AG04450 (cell line): Measurements from ENCODE around the gene P4HA3. TPM values are rescaled to one million over a fixed set of nuclear protein-coding genes. Genes with fewer than 3 reads are reported as not detected.

Experiments
- CTCF ChIA-PET: fragments of 300-600, 350-600 bp; formaldehyde crosslinking; extraction: SDS; loops from one replicate; lab custom pipeline; 2022; ENCODE audit warnings: antibody characterized with exemption, inconsistent platforms; lab: Charles Lee
- POLR2A ChIA-PET: fragments of 350-600 bp; formaldehyde crosslinking; extraction: SDS; loops from one replicate; lab custom pipeline; 2021; ENCODE audit warnings: antibody characterized with exemption, inconsistent platforms; lab: Yijun Ruan, JAX
- DNase-seq: peaks from one replicate; pipeline ENCODE4 v3.0.0-alpha.2; 2011; ENCODE audit warnings: low read depth, low spot score
- H3K27ac ChIP-seq: one replicate; pipeline ENCODE4 v1.5.1; 2012; ENCODE audit warnings: low read depth, low read length, control low read depth
- H3K27me3 ChIP-seq: one replicate; pipeline ENCODE4 v1.6.0; 2012; ENCODE audit warnings: low read length; ENCODE audit not compliant: control insufficient read depth, insufficient read depth
- H3K4me3 ChIP-seq: 2 replicates; pipeline ENCODE4 v1.5.1; 2011; ENCODE audit warnings: mild to moderate bottlenecking, low read depth, low read length, control low read depth
- H3K9me3 ChIP-seq: 2 replicates; pipeline ENCODE4 v1.5.1; 2012; ENCODE audit warnings: low read length; ENCODE audit not compliant: control insufficient read depth, insufficient read depth
- polyA plus RNA-seq: library from polyadenylated mRNA; depleted of rRNA; stranded (reverse); fragments of >200 nt; gene quantifications from 2 replicates; pipeline ENCODE4 v1.2.3, GENCODE V29; 2011
- TF ChIP-seq, protein P1 (sequence below): IDR thresholded peaks from 2 replicates; pipeline ENCODE4 v1.5.1; 2011; ENCODE audit warnings: low read depth, low read length, control low read depth, inconsistent platforms

Gene P4HA3
- polyA plus RNA-seq, 1 experiment = 10.7 TPM

DNA sequence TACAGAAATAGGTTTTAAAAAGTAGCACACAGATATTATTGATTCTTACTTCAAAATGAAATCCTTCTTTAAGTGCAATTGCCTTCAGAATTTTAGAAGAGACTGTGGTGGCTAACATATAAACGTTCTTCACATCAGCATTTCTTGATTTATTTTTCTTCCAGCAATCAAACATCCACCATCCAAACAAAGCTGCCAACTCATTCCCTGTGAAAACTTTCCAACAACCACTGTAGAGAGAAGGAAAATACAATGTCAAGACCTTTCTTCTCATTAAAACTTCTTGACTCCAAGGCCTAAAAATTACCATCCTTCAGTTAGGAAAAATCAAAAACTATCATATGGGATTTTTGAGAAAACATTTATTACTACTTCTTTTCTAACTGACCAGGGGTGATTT, 34.0 kb upstream of the P4HA3 start:
- DNase-seq = no peak
- no peaks in the 10 kb centered on the region for H3K9me3 ChIP-seq
- POLR2A ChIA-PET = no interaction called here
- CTCF ChIA-PET = interaction anchor here (1.0 kb wide), 1 partner anchor 24 kb away, joined by 4 read pairs; no protein-coding TSS in a partner anchor
- H3K27ac ChIP-seq = no peak overlapping the region
- no peak overlapping the region for H3K4me3 ChIP-seq
- TF ChIP-seq, protein P1, sequence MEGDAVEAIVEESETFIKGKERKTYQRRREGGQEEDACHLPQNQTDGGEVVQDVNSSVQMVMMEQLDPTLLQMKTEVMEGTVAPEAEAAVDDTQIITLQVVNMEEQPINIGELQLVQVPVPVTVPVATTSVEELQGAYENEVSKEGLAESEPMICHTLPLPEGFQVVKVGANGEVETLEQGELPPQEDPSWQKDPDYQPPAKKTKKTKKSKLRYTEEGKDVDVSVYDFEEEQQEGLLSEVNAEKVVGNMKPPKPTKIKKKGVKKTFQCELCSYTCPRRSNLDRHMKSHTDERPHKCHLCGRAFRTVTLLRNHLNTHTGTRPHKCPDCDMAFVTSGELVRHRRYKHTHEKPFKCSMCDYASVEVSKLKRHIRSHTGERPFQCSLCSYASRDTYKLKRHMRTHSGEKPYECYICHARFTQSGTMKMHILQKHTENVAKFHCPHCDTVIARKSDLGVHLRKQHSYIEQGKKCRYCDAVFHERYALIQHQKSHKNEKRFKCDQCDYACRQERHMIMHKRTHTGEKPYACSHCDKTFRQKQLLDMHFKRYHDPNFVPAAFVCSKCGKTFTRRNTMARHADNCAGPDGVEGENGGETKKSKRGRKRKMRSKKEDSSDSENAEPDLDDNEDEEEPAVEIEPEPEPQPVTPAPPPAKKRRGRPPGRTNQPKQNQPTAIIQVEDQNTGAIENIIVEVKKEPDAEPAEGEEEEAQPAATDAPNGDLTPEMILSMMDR = no peak
- no peaks in the 10 kb centered on the region for H3K27me3 ChIP-seq

- TF ChIP-seq, protein P1 = no peak
- no peak overlapping the region for H3K4me3 ChIP-seq
- H3K27me3 ChIP-seq = no peaks in the 10 kb centered on the region
- no peak overlapping the region for H3K27ac ChIP-seq
- no peaks in the 10 kb centered on the region for H3K9me3 ChIP-seq
- CTCF ChIA-PET = no interaction called here
- no peak for DNase-seq
- POLR2A ChIA-PET = no interaction called here
These were observed 30.5 kb upstream of the P4HA3 start for GRCh38 chr11:74341921-74342320.

- TF ChIP-seq, protein P1 = no peak
- Histone ChIP-seq H3K27me3 (no peaks in the 10 kb centered on the region), H3K27ac (no peak overlapping the region), H3K9me3 (no peaks in the 10 kb centered on the region), H3K4me3 (no peak overlapping the region)
- ChIA-PET CTCF (no interaction called here), POLR2A (no interaction called here)
- DNase-seq = no peak
These were observed 28.2 kb upstream of the P4HA3 start for GRCh38 chr11:74339619-74340018.

- POLR2A ChIA-PET = no interaction called here
These were observed 27.5 kb upstream of the P4HA3 start for GRCh38 chr11:74338963-74339362.

GRCh38 chr11:74333193-74333592, 21.8 kb upstream of the P4HA3 start:
- Histone ChIP-seq H3K4me3 (no peak overlapping the region), H3K27ac (no peak overlapping the region), H3K27me3 (no peaks in the 10 kb centered on the region), H3K9me3 (peaks cover under 1% of the 10 kb centered on the region; the same call in 1 of the 2 replicates)
- POLR2A ChIA-PET = no interaction called here
- TF ChIP-seq, protein P1 = no peak
- no peak for DNase-seq
- CTCF ChIA-PET = interaction anchor here (1.4 kb wide), 1 partner anchor 12 kb away, joined by 7 read pairs; no protein-coding TSS in a partner anchor

More at GRCh38 chr11:74338963-74339362, 27.5 kb upstream of the P4HA3 start:
- H3K27ac ChIP-seq = no peak overlapping the region
- no peaks in the 10 kb centered on the region for H3K27me3 ChIP-seq
- TF ChIP-seq, protein P1 = no peak
- CTCF ChIA-PET = no interaction called here
- DNase-seq = no peak
- H3K9me3 ChIP-seq = no peaks in the 10 kb centered on the region
- no peak overlapping the region for H3K4me3 ChIP-seq
